AG04450 (cell line): Measurements from ENCODE around the gene TEN1. TPM values are rescaled to one million over a fixed set of nuclear protein-coding genes. Genes with fewer than 3 reads are reported as not detected.

Experiments
- CTCF ChIA-PET: fragments of 300-600, 350-600 bp; formaldehyde crosslinking; extraction: SDS; loops from one replicate; lab custom pipeline; 2022; ENCODE audit warnings: antibody characterized with exemption, inconsistent platforms; lab: Charles Lee
- POLR2A ChIA-PET: fragments of 350-600 bp; formaldehyde crosslinking; extraction: SDS; loops from one replicate; lab custom pipeline; 2021; ENCODE audit warnings: antibody characterized with exemption, inconsistent platforms; lab: Yijun Ruan, JAX
- DNase-seq: peaks from one replicate; pipeline ENCODE4 v3.0.0-alpha.2; 2011; ENCODE audit warnings: low read depth, low spot score
- H3K27ac ChIP-seq: one replicate; pipeline ENCODE4 v1.5.1; 2012; ENCODE audit warnings: low read depth, low read length, control low read depth
- H3K27me3 ChIP-seq: one replicate; pipeline ENCODE4 v1.6.0; 2012; ENCODE audit warnings: low read length; ENCODE audit not compliant: control insufficient read depth, insufficient read depth
- H3K4me3 ChIP-seq: 2 replicates; pipeline ENCODE4 v1.5.1; 2011; ENCODE audit warnings: mild to moderate bottlenecking, low read depth, low read length, control low read depth
- H3K9me3 ChIP-seq: 2 replicates; pipeline ENCODE4 v1.5.1; 2012; ENCODE audit warnings: low read length; ENCODE audit not compliant: control insufficient read depth, insufficient read depth
- CTCF ChIP-seq: IDR thresholded peaks from 2 replicates; pipeline ENCODE4 v1.5.1; 2011; ENCODE audit warnings: low read depth, low read length, control low read depth, inconsistent platforms
- polyA plus RNA-seq: library from polyadenylated mRNA; depleted of rRNA; stranded (reverse); fragments of >200 nt; gene quantifications from 2 replicates; pipeline ENCODE4 v1.2.3, GENCODE V29; 2011

Gene TEN1
- polyA plus RNA-seq, 1 experiment: 9.1 TPM

- CTCF ChIA-PET: no interaction called here
- peaks cover 9% of the 10 kb centered on the region for H3K27me3 ChIP-seq
- H3K27ac ChIP-seq: no peak overlapping the region
- H3K9me3 ChIP-seq: no peaks in the 10 kb centered on the region; the same call in 1 of the 2 replicates
- no peak overlapping the region for H3K4me3 ChIP-seq
- TF ChIP-seq CTCF: no peak
- DNase-seq: no peak
- POLR2A ChIA-PET: interaction anchor here (0.5 kb wide), 1 partner anchor 30 kb away, joined by 3 read pairs; no protein-coding TSS in a partner anchor
Observed at GRCh38 chr17:76022973-76023899, 44.2 kb downstream of the TEN1 start.

- Histone ChIP-seq H3K4me3 (no peak overlapping the region), H3K27ac (no peak overlapping the region), H3K9me3 (no peaks in the 10 kb centered on the region; the same call in 1 of the 2 replicates), H3K27me3 (peaks cover 7% of the 10 kb centered on the region)
- CTCF ChIA-PET: no interaction called here
- DNase-seq: no peak
- POLR2A ChIA-PET: no interaction called here
- no peak for TF ChIP-seq CTCF
Observed at GRCh38 chr17:76023900-76024237, 44.8 kb downstream of the TEN1 start.

GRCh38 chr17:76024353-76024752 lies 45.3 kb downstream of the TEN1 start:
- no peaks in the 10 kb centered on the region for H3K9me3 ChIP-seq
- peaks cover 6% of the 10 kb centered on the region for H3K27me3 ChIP-seq
- H3K4me3 ChIP-seq: no peak overlapping the region
- no peak overlapping the region for H3K27ac ChIP-seq
- ChIA-PET POLR2A (no interaction called here), CTCF (no interaction called here)
- no peak for DNase-seq
- no peak for TF ChIP-seq CTCF

- no peak overlapping the region for H3K27ac ChIP-seq
- no peak overlapping the region for H3K4me3 ChIP-seq
- CTCF ChIA-PET: interaction anchor here (0.7 to 1.1 kb wide), 2 partner anchors 11 to 15 kb away, joined by 3 to 4 read pairs; no protein-coding TSS in a partner anchor
- H3K9me3 ChIP-seq: no peaks in the 10 kb centered on the region
- TF ChIP-seq CTCF: no peak
- POLR2A ChIA-PET: no interaction called here
- peaks cover 4% of the 10 kb centered on the region for H3K27me3 ChIP-seq
- DNase-seq: no peak
Observed at GRCh38 chr17:76025294-76025693, 46.3 kb downstream of the TEN1 start.

- DNase-seq: no peak
- peaks cover 4% of the 10 kb centered on the region for H3K27me3 ChIP-seq
- no peak for TF ChIP-seq CTCF
- no peak overlapping the region for H3K4me3 ChIP-seq
- H3K9me3 ChIP-seq: no peaks in the 10 kb centered on the region
- no peak overlapping the region for H3K27ac ChIP-seq
- POLR2A ChIA-PET: no interaction called here
- CTCF ChIA-PET: no interaction called here
Observed at GRCh38 chr17:76026714-76027158, 47.7 kb downstream of the TEN1 start.
